Activated naive CD8-positive, alpha-beta T cell treated with anti-CD3 and anti-CD28 coated beads for 36 hours (primary cell): ENCODE results near the gene CRYBG1. TPM values are rescaled to one million over a fixed set of nuclear protein-coding genes. Genes with fewer than 3 reads are reported as not detected.

Experiments used
- DNase-seq: peaks from one replicate; pipeline ENCODE4 v3.0.0; 2021
- H3K27ac Mint-ChIP-seq: one replicate; pipeline ENCODE4 v1.8.0; 2022; ENCODE audit warnings: mild to moderate bottlenecking, moderate library complexity, mixed read lengths
- H3K27me3 Mint-ChIP-seq: one replicate; pipeline ENCODE4 v1.8.0; 2022; ENCODE audit warnings: mild to moderate bottlenecking, mixed read lengths
- H3K36me3 Mint-ChIP-seq: one replicate; pipeline ENCODE4 v1.8.0; 2021; ENCODE audit warnings: mild to moderate bottlenecking, mixed read lengths
- H3K4me1 Mint-ChIP-seq: one replicate; pipeline ENCODE4 v1.8.0; 2021; ENCODE audit warnings: mixed read lengths
- H3K4me3 Mint-ChIP-seq: one replicate; pipeline ENCODE4 v1.8.0; 2022; ENCODE audit warnings: mild to moderate bottlenecking, moderate library complexity, mixed read lengths
- H3K9me3 Mint-ChIP-seq: one replicate; pipeline ENCODE4 v1.8.0; 2022; ENCODE audit warnings: mixed read lengths
- total RNA-seq, 2 experiments: library from RNA; stranded (reverse); gene quantifications; one replicate each; pipeline ENCODE4 v1.2.3, GENCODE V29; 2021

Gene CRYBG1, protein sequence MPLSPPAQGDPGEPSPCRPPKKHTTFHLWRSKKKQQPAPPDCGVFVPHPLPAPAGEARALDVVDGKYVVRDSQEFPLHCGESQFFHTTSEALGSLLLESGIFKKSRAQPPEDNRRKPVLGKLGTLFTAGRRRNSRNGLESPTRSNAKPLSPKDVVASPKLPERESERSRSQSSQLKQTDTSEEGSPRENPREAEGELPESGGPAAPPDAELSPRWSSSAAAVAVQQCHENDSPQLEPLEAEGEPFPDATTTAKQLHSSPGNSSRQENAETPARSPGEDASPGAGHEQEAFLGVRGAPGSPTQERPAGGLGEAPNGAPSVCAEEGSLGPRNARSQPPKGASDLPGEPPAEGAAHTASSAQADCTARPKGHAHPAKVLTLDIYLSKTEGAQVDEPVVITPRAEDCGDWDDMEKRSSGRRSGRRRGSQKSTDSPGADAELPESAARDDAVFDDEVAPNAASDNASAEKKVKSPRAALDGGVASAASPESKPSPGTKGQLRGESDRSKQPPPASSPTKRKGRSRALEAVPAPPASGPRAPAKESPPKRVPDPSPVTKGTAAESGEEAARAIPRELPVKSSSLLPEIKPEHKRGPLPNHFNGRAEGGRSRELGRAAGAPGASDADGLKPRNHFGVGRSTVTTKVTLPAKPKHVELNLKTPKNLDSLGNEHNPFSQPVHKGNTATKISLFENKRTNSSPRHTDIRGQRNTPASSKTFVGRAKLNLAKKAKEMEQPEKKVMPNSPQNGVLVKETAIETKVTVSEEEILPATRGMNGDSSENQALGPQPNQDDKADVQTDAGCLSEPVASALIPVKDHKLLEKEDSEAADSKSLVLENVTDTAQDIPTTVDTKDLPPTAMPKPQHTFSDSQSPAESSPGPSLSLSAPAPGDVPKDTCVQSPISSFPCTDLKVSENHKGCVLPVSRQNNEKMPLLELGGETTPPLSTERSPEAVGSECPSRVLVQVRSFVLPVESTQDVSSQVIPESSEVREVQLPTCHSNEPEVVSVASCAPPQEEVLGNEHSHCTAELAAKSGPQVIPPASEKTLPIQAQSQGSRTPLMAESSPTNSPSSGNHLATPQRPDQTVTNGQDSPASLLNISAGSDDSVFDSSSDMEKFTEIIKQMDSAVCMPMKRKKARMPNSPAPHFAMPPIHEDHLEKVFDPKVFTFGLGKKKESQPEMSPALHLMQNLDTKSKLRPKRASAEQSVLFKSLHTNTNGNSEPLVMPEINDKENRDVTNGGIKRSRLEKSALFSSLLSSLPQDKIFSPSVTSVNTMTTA (N-terminal part only)
- 10 to 100 TPM; 20.3 to 20.4 TPM for total RNA-seq

DNA sequence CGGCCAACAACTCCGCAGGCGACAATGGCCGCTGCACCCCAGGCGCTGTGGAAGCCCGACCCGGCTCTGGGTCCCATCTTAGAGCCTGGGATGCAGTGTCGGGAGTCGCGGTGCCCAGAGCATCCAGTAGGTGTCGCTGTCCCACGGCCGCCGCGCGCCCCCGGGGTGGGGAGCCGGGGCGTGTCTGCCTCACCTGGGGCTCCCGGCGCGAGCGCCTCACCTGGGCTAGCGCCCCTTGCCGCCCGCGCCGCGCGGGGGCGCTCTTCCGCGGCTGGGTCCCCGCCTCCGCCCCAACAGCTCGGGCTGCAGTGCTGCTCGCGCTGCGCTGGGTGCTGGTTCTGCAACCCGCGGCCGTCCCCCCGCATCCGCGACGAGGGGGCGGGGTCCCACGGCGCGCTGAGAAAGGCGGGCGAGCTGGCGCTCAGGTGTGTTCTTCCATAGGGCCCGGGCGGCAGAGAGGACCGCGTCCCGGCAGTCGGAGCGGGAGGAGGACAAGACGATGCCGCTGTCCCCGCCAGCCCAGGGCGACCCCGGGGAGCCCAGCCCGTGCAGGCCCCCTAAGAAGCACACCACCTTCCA, at the start of gene CRYBG1:
CRYBG1 (plus strand) TSS at position 308 of the 579 bp plus-strand sequence; CDS start at position 500, 192 bp downstream.
- DNase-seq = peak; percentile 76
- Mint-ChIP-seq H3K9me3 (no peaks in the 10 kb centered on the region), H3K4me3 (peak within 1 kb of the TSS; percentile 77), H3K27me3 (peaks cover 63% of the 10 kb centered on the region), H3K36me3 (no peaks in the 10 kb centered on the region), H3K27ac (no peak within 1 kb of the TSS), H3K4me1 (peaks cover 9% of the 10 kb centered on the region)

- Mint-ChIP-seq H3K27ac (peak overlapping the region; percentile 54), H3K9me3 (no peaks in the 10 kb centered on the region), H3K36me3 (peaks cover 38% of the 10 kb centered on the region), H3K27me3 (no peaks in the 10 kb centered on the region), H3K4me3 (peak overlapping the region; percentile 12), H3K4me1 (peaks cover 49% of the 10 kb centered on the region)
- DNase-seq = no peak
Observed at GRCh38 chr6:106315765-106316374, 44.6 kb upstream of the CRYBG1 start.

GRCh38 chr6:106316375-106316766, 44.1 kb upstream of the CRYBG1 start:
- no peak for DNase-seq
- H3K4me3 Mint-ChIP-seq = no peak overlapping the region
- peaks cover 48% of the 10 kb centered on the region for H3K4me1 Mint-ChIP-seq
- H3K36me3 Mint-ChIP-seq = peaks cover 34% of the 10 kb centered on the region
- H3K9me3 Mint-ChIP-seq = no peaks in the 10 kb centered on the region
- peak overlapping the region; percentile 54 for H3K27ac Mint-ChIP-seq
- H3K27me3 Mint-ChIP-seq = no peaks in the 10 kb centered on the region

DNA sequence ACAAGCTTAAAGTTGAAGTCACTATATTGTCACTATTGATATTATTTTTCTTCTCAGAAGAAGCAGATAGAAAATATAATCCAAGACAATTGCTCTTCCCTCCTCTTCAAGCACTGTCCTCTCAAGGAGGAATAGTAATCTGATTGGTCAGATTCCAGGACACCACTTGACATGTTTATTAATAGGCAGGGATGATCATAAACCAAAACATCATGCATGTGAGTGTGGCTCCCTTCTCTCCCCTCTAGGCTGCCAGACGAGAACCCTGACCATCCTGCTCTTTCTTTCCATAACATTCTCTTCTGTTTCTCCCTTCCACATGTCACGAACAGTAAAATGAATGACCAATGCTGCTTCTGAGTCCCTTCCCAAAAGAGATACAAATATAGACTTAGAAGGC, 42.5 kb upstream of the CRYBG1 start:
- Mint-ChIP-seq H3K27me3 (no peaks in the 10 kb centered on the region), H3K36me3 (peaks cover 27% of the 10 kb centered on the region), H3K4me3 (no peak overlapping the region), H3K27ac (no peak overlapping the region), H3K4me1 (peaks cover 45% of the 10 kb centered on the region), H3K9me3 (no peaks in the 10 kb centered on the region)
- no peak for DNase-seq

- no peaks in the 10 kb centered on the region for H3K27me3 Mint-ChIP-seq
- no peaks in the 10 kb centered on the region for H3K9me3 Mint-ChIP-seq
- no peak overlapping the region for H3K27ac Mint-ChIP-seq
- H3K4me1 Mint-ChIP-seq = peaks cover 46% of the 10 kb centered on the region
- H3K4me3 Mint-ChIP-seq = no peak overlapping the region
- no peak for DNase-seq
- peaks cover 25% of the 10 kb centered on the region for H3K36me3 Mint-ChIP-seq
Observed at GRCh38 chr6:106318851-106319250, 41.7 kb upstream of the CRYBG1 start.

GRCh38 chr6:106321940-106322339, 38.6 kb upstream of the CRYBG1 start:
- H3K27me3 Mint-ChIP-seq = no peaks in the 10 kb centered on the region
- H3K4me3 Mint-ChIP-seq = no peak overlapping the region
- H3K9me3 Mint-ChIP-seq = no peaks in the 10 kb centered on the region
- peaks cover 43% of the 10 kb centered on the region for H3K4me1 Mint-ChIP-seq
- H3K36me3 Mint-ChIP-seq = peaks cover 16% of the 10 kb centered on the region
- DNase-seq = no peak
- no peak overlapping the region for H3K27ac Mint-ChIP-seq

DNA sequence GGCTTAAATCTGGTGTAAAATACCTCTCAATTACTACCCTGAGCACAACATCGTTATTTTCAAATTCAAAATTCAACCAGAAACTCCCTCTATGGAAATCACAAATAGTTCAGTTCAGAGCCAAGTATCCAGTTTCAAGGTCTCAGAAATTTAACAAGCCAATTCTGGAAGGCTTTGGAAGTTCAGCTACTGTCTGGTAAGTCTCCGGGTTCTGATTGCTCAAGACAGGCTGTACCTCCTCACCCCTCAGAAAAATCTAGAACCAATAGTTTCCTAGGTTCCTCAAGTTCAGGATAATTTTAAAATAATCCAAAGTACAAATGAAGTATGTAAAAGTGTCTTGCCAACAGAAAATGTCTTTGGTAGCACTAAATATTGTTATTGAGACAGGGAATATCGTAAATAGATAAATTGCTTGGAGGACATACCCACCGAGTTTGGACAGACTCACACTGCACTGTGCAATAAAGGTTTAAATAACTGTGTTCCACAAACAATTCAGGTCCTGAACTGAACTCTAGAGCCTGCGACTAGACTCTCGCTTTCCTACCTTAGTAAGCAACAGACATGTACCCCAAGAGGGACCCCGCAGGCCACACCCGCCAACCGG, 35.7 kb upstream of the CRYBG1 start:
- H3K27me3 Mint-ChIP-seq = no peaks in the 10 kb centered on the region
- no peak for DNase-seq
- peaks cover 16% of the 10 kb centered on the region for H3K36me3 Mint-ChIP-seq
- no peaks in the 10 kb centered on the region for H3K9me3 Mint-ChIP-seq
- peaks cover 33% of the 10 kb centered on the region for H3K4me1 Mint-ChIP-seq
- H3K4me3 Mint-ChIP-seq = peak overlapping the region; percentile 99
- H3K27ac Mint-ChIP-seq = peak overlapping the region; percentile 96

- H3K4me3 Mint-ChIP-seq = peak within 1 kb of the TSS; percentile 99
- peaks cover 3% of the 10 kb centered on the region for H3K27me3 Mint-ChIP-seq
- H3K27ac Mint-ChIP-seq = peak within 1 kb of the TSS; percentile 96
- H3K9me3 Mint-ChIP-seq = no peaks in the 10 kb centered on the region
- DNase-seq = peak; percentile 99
- peaks cover 16% of the 10 kb centered on the region for H3K36me3 Mint-ChIP-seq
- H3K4me1 Mint-ChIP-seq = peaks cover 33% of the 10 kb centered on the region
Observed at GRCh38 chr6:106325336-106326178, 35.0 kb upstream of the CRYBG1 start, which contains the start of gene ATG5. Gene ATG5, minus strand, starts transcription at chr6:106325760. Its CDS starts 9,552 bp downstream, at chr6:106316208.

- Mint-ChIP-seq H3K4me1 (peaks cover 4% of the 10 kb centered on the region), H3K4me3 (no peak overlapping the region), H3K27ac (no peak overlapping the region), H3K36me3 (no peaks in the 10 kb centered on the region), H3K27me3 (peaks cover 9% of the 10 kb centered on the region), H3K9me3 (no peaks in the 10 kb centered on the region)
- DNase-seq = peak; percentile 35
Observed at GRCh38 chr6:106334646-106335448, 25.7 kb upstream of the CRYBG1 start.

GRCh38 chr6:106339334-106340029, 21.0 kb upstream of the CRYBG1 start:
- Mint-ChIP-seq H3K36me3 (no peaks in the 10 kb centered on the region), H3K4me1 (peaks cover 4% of the 10 kb centered on the region), H3K9me3 (no peaks in the 10 kb centered on the region), H3K27ac (no peak overlapping the region), H3K4me3 (peak overlapping the region; percentile 13), H3K27me3 (peaks cover 13% of the 10 kb centered on the region)
- DNase-seq = peak; percentile 35

DNA sequence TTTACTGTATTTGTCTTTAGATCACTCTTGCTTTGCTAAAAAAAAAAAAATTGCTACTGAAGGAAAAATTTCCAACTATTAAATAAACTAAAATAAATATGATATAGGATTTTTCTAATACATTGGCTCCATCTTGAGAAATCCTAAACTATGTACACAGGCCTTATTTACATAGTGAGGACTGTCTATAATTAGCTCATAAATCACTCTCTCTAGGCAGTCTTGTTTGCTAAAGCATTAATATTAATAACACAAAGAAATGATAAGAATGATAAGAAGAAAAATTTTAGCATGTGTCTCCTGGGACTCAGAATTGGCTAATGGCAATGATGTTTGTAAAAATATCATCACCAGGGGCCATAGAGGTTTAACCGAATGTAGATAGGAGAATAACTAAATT, 13.3 kb upstream of the CRYBG1 start:
- no peak for DNase-seq
- Mint-ChIP-seq H3K9me3 (peaks cover 2% of the 10 kb centered on the region), H3K27me3 (peaks cover 21% of the 10 kb centered on the region), H3K27ac (no peak overlapping the region), H3K36me3 (no peaks in the 10 kb centered on the region), H3K4me1 (no peaks in the 10 kb centered on the region), H3K4me3 (no peak overlapping the region)

- Mint-ChIP-seq H3K4me3 (no peak overlapping the region), H3K9me3 (peaks cover 8% of the 10 kb centered on the region), H3K4me1 (peaks cover 9% of the 10 kb centered on the region), H3K36me3 (no peaks in the 10 kb centered on the region), H3K27ac (no peak overlapping the region), H3K27me3 (peaks cover 82% of the 10 kb centered on the region)
- DNase-seq = no peak
Observed at GRCh38 chr6:106356378-106356777, 4.1 kb upstream of the CRYBG1 start.
